ENCODE data around the gene RHEB.
"Not testable (repeated sequence)": the region's sequence is repeated elsewhere in the genome, so short reads cannot be mapped to it uniquely, and the experiment has no call there.

RHEB gene

GRCh38 chr7:151524845-151525244 lies 5.2 kb upstream of the RHEB start:
- DNase-seq, result no peak

DNA sequence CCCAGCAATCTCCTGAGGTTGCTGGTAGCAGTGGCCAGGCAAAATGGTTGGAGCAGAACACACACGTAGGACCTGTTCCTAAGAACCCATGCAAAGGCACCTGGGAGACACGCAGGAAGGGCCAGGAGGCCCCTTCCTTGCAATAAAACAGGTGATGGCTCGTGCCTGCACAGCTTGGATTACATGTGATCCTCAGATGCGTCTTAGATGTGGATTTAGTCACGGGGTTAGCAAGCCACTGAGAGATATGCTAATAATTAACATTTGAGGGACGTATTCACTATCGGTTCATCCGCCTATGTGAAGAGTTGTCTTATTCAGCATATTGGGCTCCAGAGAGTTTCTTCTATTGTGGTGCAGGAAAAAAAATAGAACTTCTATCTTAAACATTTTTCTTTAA lies 4.6 kb upstream of the RHEB start:
- DNase-seq, result no peak

- DNase-seq, result no peak
Observed at GRCh38 chr7:151520419-151521261, 945 bp upstream of the RHEB start.

- DNase-seq, result not testable (repeated sequence)
Observed at GRCh38 chr7:151518947-151519764, 539 bp downstream of the RHEB start.

DNA sequence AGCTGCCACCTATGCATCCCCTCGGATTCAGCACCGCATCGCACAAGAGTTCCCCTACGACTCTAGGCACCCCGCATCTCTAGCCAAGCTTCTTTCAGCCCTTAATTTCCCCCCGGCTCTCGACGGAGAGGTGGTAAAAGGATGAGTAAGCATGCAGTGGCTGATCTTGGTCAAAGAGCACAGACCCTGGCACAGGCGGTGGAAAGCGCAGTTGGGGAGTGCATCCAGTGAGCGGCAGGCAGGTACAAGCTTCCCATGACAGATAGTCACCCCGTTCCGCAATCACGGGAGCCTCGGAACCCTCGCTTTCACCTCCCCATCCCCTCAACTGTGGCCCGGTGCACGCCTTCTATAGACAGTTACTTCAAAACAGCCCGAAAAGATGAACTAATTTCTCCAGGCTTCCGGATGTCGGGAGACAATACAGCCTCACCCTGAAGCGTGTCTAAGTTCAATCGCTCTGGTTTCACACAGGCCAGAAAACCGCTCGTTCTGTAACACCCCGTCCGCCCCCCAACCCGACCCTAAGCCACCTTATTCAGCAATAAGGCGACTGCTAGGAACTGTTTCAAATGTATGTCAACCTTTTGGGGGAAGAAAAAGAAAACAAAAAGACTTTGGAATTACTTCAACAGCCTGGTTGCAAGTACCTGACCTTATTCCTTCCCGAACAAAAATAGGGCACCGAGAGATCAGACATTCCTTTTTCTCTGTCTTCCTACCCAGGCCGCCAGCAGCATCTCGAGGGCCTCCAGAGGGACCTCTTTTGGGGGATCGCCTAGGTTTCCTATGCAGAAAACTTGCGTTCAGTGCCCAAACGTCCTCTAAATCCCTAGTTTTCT lies 1.4 kb downstream of the RHEB start:
- no peak for DNase-seq

GRCh38 chr7:151517601-151518104 lies 2.0 kb downstream of the RHEB start:
- no peak for DNase-seq

DNA sequence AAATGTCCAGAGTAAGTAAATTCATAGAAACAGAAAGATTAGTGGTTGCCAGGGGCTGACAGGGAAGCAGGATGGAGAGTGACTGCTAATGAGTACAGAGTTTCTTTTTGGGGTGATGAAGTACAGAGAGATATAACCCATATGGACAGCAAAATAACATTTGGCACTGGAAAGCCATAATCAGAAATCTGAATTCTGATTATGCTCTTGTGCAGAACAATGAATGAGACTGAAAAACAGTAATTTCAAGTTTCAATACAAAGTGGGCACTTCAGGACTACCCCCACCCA lies 4.5 kb downstream of the RHEB start:
- DNase-seq, result no peak

DNA sequence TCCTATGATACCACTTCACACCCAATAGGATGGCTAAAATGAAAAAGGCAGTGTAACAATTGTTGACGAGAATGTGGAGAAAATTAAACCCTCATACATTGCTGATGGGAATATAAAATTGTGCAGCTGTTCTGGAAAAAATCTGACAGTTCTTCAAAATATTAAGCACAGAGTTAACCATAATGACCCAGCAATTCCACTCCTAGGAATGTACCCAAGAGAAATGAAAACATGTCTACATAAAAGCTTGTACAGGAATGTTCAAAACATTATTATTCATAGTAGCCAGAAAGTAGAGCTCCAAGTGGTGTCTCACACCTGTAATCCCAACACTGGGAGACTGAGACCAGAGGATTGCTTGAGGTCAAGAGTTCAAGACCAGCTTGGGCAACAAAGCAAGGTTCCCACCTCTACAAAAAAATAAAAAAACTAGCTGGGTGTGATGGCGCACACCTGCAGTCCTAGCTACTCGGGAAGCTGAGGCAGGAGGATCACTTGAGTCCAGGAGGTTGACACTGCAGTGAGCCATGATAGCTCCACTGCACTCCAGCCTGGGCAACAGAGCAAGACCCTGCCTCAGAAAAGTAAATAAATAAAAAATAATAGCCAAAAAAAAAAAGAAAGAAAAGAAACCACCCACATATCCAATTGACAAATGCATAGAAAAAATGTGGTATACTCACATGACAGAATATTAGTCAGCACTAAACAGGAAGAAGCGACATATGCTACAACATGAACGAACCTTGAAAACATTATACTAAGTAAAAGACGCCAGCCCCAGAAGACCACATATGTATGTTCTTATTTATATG lies 5.0 kb downstream of the RHEB start:
- DNase-seq, result no peak

DNA sequence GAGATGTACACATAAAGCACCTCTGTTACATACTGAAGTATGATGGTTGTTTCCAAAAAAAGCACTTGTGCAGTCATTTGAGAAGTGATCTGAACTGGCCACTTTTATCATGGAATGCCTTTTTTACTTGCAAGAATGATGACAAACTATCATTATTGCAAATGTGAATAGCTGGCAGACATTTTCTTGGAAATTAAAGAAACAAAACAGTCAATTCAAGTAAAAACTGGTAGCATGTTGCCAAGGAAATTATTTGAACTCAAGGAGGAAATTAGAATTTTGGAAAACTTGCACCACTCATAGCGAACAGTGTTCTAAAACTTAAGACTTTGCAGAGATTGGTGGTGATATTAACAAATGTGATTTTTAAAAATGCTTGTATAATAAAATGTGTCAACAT lies 6.6 kb downstream of the RHEB start:
- no peak for DNase-seq

- DNase-seq, result no peak
Observed at GRCh38 chr7:151512353-151512752, 7.3 kb downstream of the RHEB start.

DNA sequence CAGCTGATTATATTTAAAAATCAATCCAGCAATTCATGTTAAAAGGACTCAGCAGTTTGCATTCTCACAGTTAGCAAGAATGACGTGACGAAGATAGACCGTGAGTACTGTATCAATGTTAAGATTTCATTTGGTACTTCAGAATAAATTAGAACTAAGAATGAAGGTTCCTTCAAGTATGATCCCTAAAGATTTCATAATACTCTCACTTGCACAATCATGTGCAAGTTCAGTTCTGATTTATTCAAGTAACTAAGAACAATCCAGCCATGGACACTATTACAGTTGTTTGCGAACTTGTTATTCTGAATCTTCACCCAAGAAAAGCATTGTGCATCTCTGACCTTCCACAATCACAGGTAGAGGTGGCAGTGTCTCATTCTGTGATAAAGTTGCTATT lies 7.7 kb downstream of the RHEB start:
- DNase-seq, result no peak

DNA sequence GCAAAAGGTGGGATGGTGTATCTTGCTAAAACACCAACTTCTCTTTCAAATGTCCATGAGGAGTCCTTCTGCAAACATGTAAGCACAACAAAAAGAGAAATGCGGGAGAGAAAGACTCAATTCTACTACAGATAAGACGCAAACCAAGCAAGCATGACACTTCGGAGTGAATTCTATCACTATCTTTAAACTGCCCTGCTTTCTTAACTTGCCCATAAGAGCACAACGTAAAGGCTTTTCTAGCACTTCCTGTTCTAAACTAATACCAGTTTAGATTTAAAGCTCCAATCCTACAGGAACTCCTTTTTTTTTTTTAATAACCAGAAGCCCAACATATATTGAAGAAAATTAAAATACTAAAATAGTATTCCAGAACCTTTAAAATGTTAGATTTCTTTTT lies 8.4 kb downstream of the RHEB start:
- DNase-seq, result no peak

GRCh38 chr7:151509670-151510333 lies 9.9 kb downstream of the RHEB start:
- DNase-seq, result no peak

- no peak for DNase-seq
Observed at GRCh38 chr7:151508991-151509390, 10.7 kb downstream of the RHEB start.

DNA sequence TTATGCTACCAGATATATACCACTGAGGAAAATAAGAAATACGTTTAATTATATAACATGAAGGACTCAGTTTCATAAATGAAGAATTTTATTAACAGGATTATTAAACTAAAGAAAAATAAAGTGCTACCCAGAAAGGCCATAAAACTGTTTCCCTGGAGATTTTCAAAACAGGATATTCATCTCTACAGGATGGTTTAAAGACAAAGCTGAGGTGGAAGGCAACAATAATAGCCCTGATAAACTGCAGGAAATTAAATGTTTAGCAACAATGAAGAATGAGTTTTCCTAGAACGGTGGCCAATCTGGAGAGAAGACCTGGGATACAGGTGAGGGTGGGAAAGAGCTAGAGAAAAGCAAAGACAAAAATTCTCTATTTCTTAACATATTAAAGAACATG lies 11.9 kb downstream of the RHEB start:
- no peak for DNase-seq

DNA sequence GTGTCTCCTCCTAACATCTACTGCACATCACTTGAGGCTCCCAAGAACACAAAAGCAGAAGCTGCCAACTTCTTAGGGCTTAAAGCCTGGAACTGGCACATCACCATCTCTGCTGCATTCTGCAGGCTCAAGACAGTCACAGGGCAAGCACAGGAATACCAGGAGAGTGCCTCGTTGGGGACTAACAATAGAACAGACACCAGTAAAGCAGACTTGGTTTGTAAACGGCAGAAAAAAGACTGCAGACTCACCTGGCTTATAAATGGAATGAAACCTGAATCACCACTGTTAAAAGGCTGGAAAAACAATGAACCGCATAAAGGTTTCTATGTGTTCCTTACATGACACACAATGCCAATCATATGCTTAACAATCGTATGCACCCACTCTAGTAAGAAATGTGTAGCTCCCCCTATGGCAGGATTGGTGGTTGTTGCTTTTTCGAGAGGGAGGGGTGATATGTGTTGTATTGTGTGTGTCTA lies 12.8 kb downstream of the RHEB start:
- DNase-seq, result no peak

- DNase-seq, result no peak
Observed at GRCh38 chr7:151505836-151506468, 13.7 kb downstream of the RHEB start.

DNA sequence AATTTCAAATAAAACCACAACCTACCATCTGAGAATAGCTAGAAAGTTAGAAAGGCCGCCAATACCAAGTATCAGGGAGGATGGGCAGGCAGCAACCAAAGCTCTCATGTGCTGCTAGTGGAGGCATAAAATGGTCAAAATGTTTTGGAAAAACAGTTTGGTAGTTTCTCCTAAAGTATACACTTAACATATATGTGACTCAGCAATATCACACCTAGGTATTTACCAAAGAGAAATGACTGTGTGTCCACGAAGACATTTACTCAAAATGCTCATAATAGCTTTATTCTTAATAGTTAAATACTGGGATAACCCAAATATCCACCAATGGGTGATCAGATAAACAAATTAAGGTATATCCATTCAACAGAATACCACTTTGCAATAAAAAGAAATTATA lies 14.3 kb downstream of the RHEB start:
- DNase-seq, result no peak

GRCh38 chr7:151504715-151505326 lies 14.9 kb downstream of the RHEB start:
- DNase-seq, result no peak

- DNase-seq, result no peak
Observed at GRCh38 chr7:151503902-151504714, 15.6 kb downstream of the RHEB start.
